DMS79 treated with DMSO at 0.1 percent for 48 hours (cell line): Measurements from ENCODE around the gene RASEF.
"Not testable (repeated sequence)": the region's sequence is repeated elsewhere in the genome, so short reads cannot be mapped to it uniquely, and the experiment has no call there.

Experiments
- DNase-seq: peaks from one replicate; lab custom pipeline; 2025; lab: John Stamatoyannopoulos, UW

Gene RASEF

DNA sequence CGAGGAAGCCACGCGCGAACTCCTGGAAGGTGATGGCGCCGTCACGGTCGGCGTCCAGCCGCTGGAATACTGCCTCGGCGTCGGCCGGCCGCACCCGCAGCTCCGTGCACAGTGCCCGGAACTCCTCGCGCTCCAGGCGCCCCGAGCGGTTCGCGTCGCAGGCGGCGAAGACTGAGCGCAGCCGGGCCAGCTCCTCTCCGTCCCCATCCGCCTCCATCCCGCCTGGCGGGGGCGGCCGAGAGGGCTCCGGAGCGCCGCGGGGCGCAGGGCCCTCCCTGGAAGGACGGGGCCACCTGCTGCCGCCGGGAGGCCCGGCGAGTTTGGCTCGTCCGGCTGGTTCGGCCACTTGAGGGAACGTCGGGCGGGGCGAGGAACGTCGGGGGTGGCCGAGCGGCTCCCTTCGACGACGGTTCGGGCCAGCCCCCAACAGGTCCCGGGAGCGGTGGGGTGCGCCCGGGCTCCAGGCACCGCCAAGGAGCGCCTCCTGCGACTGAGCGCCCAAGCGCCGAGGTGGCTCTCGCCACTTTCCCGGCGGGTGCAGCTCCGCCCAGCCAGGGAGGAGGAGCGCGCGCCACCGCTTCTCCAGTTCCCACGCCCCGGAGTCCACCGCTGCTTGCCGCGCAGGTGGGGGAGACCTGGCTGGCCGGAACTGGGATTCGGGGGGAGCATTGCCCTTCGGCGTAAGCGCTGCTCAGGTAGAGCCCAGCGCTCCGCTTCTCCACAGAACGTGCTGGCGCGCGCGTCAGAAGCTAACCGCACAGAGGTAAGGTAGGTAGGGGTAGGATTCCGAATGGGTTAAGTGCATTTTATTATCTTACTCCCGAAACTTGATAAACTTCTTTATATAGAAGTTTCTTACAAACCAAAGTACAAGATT, at the start of gene RASEF:
Gene RASEF, minus strand, starts transcription at position 492 of the 877 bp plus-strand sequence. Its CDS starts 275 bp downstream, at position 217.
- DNase-seq: peak; percentile 46

DNA sequence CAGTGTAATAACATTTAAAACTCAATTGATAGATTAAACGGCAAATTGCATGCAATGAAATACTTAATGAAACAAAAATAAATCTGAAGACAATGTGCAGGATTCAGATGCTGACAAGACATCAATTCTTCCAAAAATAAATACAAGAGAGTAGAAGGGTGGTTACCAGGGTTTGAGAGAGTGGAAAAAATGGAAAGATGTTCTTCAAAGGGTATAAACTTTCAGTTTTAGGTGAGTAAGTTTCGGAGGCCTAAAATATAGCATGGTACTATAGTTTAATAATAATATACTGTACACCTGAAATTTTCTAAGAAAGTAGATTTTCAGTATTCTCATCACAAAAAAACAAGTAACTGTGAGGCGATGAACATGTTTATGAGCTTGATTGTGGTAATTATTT, 48.2 kb upstream of the RASEF start:
- no peak for DNase-seq

DNA sequence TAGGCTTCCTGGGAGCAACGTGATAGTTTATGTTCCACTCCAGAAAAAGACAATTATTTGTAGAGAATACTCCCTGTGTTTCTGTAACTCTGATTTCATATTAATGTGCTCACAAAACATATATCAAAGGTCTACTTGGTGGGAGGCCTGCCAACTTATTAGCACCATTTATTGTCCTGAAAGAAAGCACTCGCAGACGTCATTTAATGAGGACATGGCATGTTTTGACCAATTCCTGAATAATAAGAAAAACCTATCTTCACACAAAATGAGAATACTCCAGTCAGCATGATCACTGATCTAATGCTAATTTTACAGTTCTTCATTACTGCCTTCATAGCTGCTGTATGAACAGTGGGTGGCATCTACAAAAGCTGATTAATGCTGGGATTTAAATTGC, 46.4 kb upstream of the RASEF start:
- no peak for DNase-seq

DNA sequence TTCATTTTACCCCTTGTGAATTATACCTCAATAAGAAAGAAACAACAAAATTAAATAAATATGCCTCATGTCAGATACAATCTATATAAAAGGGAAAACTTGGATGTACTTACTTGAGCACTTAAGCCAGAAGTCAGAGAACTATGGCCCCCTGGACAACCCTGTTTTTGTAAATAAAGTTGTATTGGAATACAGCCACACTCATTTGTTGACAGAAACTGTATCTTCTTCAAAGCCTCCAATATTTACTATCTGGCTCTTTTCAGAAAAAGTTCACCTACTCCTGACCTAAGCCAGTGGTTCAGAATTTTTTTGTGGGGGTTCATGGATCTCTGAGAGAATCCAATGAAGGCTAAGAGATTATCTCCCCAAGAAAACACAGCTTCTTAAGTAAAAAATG, 45.3 kb upstream of the RASEF start:
- DNase-seq: no peak

DNA sequence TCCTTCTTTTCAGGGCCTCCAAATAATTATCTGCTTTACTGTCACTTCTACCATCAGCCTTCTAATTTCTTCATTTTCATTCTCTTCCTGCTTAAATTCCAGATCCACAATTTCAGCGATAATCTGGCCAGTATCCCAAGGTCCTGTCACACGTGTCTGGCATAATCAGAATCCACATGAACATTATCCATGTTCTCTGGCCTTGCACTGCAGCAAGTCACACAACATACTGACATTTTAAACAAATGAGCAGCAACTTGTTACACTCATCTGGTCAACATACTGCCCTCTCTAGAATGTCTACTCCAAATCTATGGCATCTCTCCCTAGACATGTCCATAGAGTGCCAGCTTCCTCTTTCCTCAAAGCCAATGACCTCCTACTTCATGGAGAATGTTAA, 43.8 kb upstream of the RASEF start:
- DNase-seq: no peak

DNA sequence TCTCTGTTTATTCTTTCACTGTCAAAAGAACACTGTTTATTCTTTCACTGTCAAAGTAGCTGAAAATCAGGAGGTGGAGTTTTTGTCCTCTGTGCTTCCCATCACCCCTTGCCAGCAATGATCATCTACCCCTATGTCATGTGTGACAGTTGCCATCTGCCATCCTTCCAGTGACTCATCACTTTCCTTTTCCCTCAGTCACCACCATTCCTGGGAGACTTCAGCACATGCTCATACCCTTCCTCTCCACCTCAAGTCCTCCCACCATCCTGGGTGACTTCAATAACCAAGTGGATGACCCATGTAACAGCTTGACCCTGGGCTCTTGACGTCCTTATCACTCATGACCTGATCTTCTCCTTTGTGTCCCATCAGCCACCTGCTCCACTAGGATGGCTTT, 43.3 kb upstream of the RASEF start:
- DNase-seq: no peak

DNA sequence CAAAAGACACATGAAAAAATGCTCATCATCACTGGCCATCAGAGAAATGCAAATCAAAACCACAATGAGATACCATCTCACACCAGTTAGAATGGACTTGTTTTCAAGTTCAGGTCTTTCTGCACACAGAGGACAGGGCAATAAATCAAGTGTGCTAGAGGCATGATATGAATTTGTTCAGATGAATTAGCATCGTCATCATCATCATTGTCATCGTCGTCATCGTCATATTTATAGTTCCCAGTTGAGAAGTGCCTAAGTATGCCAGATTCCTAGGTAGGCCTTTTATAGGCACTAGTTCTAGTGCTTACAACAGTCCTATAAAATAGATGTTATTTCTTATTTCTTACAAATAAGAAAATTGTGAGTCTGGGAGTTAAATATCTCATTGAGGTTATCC, 34.7 kb upstream of the RASEF start:
- no peak for DNase-seq

DNA sequence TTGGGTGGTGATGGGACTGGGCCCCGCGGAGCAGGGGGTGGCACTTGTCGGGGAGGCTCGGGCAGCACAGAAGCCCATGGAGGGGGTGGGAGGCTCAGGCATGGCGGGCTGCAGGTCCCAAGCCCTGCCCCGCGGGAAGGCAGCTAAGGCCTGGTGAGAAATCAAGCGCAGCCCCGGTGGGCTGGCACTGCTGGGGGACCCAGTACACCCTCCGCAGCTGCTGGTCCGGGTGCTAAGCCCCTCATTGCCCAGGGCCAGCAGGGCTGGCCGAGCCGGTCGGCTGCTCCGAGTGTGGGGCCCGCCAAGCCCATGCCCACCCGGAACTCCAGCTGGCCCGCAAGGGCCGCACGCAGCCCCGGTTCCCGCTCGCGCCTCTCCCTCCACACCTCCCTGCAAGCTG, 30.4 kb upstream of the RASEF start:
- not testable (repeated sequence) for DNase-seq

DNA sequence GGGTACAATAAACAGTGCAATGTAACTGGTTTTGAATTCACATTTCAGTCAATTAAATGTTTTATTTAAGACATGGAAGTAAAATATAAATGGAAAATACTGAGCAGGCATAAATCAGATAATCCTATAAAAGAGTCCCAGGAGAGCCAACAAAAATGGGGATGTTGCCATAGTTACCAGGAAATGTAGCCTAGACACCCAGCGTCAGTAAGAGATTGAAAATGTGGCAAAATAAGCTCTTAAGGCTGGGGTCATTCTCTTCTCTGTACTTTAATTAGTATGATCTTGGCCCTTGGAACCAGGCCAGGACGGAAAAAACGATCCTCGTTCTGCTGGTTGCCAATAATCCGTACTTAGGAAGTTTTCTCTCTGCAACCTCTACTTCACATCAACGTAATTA, 18.9 kb upstream of the RASEF start:
- no peak for DNase-seq

DNA sequence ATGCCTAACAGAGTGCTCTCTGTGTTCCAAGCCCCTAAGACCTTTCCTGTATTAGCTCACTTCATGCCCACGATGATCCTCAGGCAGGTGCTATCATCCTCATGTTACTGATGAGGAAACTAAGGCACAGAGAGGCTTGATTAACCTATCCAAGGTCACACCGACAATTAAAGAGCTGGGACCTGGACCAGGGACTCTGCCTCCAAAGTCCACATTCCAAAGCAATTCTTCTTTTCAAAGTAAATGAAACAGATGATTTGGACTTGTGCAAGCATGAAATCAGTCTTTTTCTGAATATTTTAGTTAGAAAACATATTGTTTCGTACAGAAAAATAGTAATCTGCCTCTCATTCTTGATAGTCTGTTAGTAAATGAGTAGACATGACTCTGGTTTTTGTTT, 18.1 kb upstream of the RASEF start:
- no peak for DNase-seq

DNA sequence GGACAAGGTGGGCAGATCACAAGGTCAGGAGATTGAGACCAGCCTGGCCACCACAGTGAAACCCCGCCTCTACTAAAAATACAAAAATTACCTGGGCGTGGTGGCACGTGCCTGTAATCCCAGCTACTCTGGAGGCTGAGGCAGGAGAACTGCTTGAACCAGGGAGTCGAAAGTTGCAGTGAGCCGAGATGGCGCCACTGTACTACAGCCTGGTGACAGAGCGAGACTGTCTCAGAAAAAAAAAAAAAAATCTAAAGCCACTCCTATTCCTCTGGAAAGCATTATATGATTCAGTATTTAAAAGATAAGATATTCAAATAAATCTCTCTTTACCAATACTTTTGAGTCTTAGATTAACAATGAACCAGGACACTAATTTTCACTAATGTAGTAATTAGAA, 13.0 kb upstream of the RASEF start:
- DNase-seq: not testable (repeated sequence)

DNA sequence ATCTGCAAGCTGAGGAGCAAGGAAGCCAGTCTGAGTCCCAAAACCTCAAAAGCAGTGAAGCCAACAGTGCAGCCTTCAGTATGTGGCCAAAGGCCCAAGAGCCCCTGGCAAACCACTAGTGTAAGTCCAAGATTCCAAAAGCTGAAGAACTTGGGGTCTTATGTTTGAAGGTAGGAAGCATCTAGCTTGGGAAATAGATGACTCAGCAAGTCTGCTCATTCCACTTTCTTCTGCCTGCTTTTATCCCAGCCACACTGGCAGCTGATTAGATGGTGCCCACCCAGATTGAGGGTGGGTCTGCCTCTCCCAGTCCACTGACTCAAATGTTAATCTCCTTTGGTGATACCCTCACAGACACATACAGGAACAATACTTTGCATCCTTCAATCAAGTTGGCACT, 9.6 kb upstream of the RASEF start:
- not testable (repeated sequence) for DNase-seq

DNA sequence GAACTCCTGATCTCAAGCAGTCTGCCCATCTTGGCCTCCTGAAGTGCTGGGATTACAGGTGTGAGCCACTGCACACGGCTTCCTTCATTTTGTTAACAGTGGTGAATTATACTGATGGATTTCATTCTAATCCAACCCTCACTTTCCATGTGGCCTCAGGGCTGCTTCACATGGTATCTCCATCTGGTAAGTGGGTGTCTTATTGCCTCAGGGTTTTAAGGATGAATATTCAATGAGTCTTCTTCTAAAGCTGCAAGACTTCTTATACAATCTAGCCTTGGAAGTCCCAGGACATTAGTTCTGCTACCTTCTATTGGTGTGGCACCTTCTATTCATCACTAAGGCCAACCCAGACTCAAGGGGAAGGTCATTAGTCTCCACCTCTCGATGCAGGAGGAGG, 8.7 kb upstream of the RASEF start:
- no peak for DNase-seq

DNA sequence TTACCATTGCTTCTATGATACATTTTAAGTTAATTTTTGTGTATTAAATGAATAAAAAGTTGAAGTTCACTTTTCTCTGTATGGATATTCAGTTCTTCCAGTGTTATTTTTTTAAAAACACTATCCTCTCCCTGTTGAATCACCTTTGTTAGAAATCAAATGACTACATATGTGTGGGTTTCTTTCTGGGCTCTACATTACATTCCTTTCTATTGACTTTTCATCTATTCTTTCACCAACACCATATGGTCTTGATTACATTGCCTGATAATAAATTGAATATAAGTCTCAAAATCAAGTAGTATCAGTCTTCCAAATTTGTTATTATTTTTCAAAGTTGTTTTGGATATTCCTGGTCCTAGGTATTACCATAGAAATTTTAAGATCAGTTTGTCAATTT, 7.3 kb upstream of the RASEF start:
- DNase-seq: no peak

DNA sequence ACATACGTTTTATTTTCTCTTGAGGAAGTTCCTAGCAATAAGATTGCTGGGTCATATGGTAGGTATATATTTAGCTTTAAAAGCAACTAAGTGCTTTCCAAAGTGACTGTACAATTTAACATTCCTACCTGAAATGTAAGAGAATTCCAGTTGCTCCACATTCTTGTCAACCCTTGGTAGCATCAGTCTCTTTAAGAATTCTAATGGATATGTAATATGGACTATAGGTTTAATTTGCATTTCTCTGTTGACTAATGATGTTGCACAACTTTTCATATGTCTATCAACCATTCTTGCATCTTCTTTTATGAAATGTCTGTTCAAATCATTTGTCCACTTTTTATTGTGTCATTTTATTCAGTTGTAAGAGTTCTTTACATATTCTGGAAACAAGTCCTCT, 6.7 kb upstream of the RASEF start:
- DNase-seq: no peak

DNA sequence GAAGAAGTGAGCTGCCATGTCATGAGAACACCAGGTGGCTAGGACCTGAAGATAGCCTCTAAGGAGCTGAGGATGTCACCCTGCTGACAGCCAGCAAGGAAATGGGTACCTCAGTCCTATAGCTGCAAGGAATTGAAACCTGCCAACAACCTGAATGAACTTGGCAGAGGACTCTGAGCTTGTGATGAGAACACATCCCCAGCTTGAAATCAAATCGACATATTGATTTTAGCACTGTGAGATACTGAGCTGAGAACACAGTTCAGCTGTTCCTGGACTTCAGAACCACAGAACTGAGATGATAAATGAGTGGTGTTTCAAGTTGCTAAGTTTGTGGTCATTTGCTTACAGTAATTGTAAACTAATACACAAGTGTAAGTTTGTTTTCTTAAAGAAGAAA, 5.5 kb upstream of the RASEF start:
- no peak for DNase-seq

DNA sequence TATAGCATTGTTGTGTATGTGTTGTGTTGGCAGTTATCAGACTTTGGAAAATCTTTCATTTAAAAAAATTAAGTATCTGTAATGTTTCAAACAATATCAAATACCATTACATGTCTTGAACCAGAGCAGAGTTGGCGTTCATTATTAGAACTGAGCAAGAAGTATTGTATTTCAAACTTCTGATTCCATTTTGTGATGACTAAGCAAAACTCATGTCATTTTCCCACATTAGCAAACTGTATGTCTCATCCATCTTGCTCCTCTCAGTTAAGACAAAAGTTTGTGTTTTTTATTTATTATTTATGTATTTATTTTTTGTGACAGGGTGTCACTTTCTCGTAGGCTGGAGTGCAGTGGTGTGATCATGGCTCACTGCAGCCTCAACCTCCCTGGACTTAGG, 4.6 kb upstream of the RASEF start:
- DNase-seq: no peak

DNA sequence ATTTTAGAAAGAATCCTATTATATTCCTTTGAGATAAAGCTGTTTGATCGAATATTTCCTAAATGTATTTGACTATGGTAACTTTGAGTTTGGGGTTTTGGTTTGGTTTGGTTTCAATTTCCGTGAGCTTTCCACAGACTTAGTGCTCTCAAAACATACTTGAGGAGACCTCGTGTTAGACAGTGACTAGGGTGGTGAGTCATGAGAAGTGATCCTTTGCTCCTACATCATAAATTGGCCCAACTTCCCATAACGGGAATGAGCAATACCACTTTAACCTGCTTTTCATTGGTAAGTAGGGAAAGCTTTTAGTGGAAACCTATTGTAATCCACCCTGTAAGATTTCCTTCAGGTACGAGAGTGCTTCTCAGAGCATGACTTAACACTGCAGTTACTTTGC, 3.8 kb upstream of the RASEF start:
- no peak for DNase-seq

DNA sequence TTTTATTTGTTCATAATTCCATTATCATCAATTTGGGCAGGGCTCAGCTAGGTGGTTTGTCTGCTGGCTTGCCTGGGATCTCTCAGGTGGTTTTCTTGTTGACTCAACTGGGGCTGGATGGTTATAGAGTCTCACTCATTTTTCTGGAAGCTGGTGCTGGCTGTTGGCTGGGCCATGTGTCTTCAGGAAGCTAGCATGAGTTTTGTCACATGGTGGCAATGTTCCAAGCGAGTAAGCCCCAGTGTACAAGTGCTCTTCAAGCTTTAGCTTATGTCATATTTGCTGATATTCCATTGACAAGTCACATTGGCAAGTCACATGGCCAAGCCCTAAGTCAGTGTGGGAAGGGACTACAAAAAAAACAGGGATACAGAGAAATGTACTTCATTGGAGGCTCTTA, 2.3 kb upstream of the RASEF start:
- DNase-seq: no peak

DNA sequence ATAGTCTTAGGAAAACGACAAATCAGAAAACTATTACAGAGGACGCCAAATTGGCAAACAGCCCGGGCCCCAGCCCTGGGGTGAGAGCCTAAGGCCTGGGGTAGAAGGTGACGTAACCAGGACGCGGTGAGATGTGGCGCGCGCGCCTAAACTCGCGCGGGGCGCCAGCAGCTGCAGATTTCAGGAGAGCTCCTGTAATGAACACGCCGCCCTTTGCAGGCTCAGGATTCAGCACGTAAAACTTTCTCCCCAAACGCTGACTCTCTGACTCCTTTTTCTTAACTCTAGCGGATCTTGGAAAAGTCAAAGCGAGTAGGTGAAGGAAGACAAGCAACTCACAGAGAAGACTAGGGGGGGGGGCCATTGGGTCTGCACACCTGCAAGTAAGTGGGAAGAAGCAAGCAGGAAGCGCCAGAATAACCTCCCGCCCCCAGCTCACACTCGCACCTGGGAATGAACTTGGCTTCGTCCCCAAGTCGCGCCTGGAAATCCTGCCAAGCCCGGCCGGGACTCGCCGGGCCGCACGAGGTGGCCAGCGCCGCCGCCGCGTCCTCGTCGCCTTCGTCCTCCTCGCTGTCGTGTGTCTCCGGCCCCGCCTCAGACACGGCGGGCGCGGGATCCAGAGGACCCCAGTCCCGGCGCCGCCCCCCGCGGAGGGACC, 822 bp downstream of the RASEF start:
- DNase-seq: peak; percentile 34

DNA sequence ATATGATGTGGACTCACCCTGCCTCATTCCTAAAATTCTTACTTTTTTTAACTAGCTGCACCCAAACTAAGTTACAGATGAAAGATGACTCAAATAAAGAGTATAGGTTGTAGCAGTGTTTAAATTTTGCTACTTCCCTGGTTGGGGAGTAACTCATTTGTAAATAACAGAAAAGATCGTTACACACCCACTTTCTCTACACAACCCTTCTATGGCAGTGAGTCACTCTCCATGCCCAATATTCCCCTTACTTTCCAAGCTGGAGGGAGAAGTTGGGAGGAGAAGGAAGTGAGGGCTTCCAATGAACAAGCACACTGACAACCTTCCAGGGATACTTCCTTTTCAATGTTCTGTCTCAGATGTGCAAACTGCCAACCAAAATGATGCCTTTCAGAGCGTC, 1.9 kb downstream of the RASEF start:
- DNase-seq: peak; percentile 23

DNA sequence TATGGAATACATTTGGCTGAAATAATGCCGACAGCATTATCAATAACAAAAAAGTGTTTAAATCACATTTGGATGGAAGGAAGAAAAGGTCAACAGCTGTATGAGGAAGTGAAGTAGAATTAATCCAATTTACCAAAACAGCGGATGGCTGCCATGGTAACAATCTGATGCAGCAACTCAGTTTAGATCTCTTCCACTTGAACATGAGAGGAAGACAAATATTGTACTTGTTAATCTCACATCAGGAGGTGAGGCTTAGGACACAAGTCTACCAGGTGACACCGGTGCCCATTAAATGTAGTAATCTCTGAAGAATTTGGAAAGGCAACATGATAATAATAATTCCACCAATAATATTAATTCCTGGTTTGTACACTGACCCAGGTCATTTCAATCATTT, 2.4 kb downstream of the RASEF start:
- DNase-seq: peak; percentile 60

DNA sequence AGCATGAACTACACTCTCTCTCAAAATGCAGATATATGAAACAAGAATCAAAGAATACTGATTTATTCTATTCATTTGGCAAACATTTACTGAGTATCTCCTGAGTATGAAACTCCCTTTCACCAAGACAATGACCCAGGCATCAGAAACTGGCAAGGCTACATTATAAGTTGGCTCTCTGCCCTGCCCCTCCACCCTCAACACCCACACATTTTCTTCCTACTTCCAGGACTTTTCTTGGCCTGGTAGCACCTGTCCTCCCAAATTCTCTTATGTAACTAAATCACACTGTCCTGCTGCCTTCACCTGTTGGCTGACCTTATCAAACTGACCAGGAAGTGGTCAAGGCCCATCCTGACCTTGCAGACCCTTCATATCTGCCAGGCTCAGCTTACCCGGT, 3.5 kb downstream of the RASEF start:
- peak; percentile 19 for DNase-seq

DNA sequence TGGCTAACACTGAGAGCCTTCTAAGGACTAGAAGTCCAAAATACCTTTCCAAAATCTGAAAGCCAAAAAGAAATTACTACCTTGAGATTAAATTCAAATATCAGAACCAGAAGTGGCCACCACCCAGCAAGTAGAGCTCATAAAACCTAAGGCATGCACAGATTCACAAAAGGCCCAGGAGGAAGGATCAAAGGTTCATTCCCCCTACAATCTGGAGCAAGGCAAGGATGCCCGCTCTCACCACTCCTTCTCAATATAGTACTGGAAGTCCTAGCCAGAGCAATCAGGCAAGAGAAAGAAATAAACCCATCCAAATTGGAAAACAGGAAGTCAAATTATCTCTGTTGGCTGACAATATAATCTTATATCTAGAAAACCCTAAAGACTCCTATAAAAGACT, 6.0 kb downstream of the RASEF start:
- no peak for DNase-seq
